Prostate gland (tissue), 2 donors: ENCODE data around the gene PRPF8. TPM values are rescaled to one million over a fixed set of nuclear protein-coding genes. Genes with fewer than 3 reads are reported as not detected.

Experiments used
- DNase-seq: peaks from one replicate; pipeline ENCODE4 v3.0.0-alpha.2; 2019; ENCODE audit warnings: low spot score
- H3K27ac ChIP-seq, 2 donors: fragments of 200-600 bp; sonication (generic); 2 replicates each; pipeline ENCODE4 v1.5.1; 2017 to 2019
- H3K27me3 ChIP-seq: fragments of 200-600 bp; sonication (generic); replicated peaks from 2 replicates; pipeline ENCODE4 v1.5.1; 2019; ENCODE audit not compliant: insufficient read depth
- H3K36me3 ChIP-seq, 2 donors: fragments of 200-600 bp; sonication (generic); 1 replicate in 1 of 2; 2 replicates in 1 of 2; pipeline versions ENCODE4 v1.5.1 to v1.8.1; 2017 to 2019
- H3K4me1 ChIP-seq: fragments of 200-600 bp; sonication (generic); replicated peaks from 2 replicates; pipeline ENCODE4 v1.5.1; 2019
- H3K4me3 ChIP-seq, 2 donors: fragments of 200-600 bp; sonication (generic); 2 replicates each; pipeline ENCODE4 v1.5.1; 2017 to 2019
- H3K9me3 ChIP-seq: fragments of 200-600 bp; sonication (generic); 2 replicates; pipeline ENCODE4 v1.5.1; 2017
- POLR2A ChIP-seq: fragments of 450-650 bp; IDR thresholded peaks from one replicate; pipeline ENCODE4 v1.6.1; 2016; ENCODE audit warnings: antibody characterized with exemption, mild to moderate bottlenecking
- POLR2AphosphoS5 ChIP-seq: sonication (generic); formaldehyde crosslinking; IDR thresholded peaks from one replicate; pipeline ENCODE4 v1.6.1; 2017; ENCODE audit warnings: antibody characterized with exemption
- WGBS: methylation state at CpG from one replicate; pipeline ENCODE4 v1.1.5; 2018; 5-methylcytosine and 5-hydroxymethylcytosine counted together
- intact Hi-C: fragments of 100-400 bp; cut with DNase I; formaldehyde crosslinking; loops from one replicate; pipeline ENCODE4 v1.14.2; 2022
- total RNA-seq, 2 donors: library from RNA; depleted of rRNA; stranded (reverse); fragments of >200 nt; gene quantifications; one replicate each; pipeline ENCODE4 v1.1.0, GENCODE V29; 2016
- TF ChIP-seq, protein P1 (sequence below), 4 experiments: fragments of 200-600 bp in 2 of 4; fragments of 450-650 bp in 2 of 4; sonication (generic) in 2 of 4; IDR thresholded peaks; 1 replicate in 3 of 4; 2 replicates in 1 of 4; pipeline ENCODE4 v1.5.1; 2016 to 2019; ENCODE audit warnings: antibody characterized with exemption in 4 of 4, mild to moderate bottlenecking in 2 of 4, moderate library complexity in 2 of 4

Gene PRPF8
- total RNA-seq, 2 donors from 2014 or later: 235 to 321 TPM

DNA sequence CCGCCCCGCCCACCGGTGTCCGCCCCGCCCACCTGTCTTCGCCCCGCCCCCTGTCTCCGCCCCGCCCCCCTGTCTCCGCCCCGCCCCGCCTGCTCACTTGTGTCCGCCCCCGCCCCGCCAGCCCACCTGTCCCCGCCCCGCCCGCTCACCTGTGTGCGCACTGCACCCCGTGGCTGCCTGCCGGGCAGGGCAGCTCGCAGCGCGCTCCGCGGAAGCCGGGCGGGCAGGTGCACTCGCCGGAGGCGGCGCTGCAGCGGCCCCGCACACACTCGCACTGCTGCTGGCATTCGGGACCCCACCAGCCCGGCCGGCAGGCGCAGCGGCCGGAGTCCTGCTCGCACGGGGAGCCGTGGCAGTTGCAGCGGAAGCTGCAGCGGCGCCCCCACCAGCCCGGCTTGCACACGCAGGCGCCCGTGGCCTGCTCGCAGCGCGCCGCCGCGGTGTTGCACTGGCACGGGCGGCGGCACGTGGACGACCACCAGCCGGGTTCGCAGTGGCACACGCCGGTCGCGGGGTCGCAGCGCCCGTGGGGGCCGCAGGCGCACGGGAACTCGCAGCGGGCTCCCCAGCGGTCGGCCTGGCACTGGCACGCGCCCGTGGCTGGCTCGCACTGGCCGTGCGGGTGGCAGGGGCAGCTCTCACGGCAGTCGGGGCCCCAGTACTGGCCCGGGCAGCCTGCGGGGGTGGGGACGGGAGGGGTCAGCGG lies 41.2 kb downstream of the PRPF8 start:
- no peaks in the 10 kb centered on the region for H3K27me3 ChIP-seq
- peaks cover 11% of the 10 kb centered on the region for H3K4me1 ChIP-seq
- no peaks in the 10 kb centered on the region for H3K36me3 ChIP-seq
- peak; percentile 83 for DNase-seq
- H3K4me3 ChIP-seq: peak overlapping the region; percentile 27 to 50
- H3K9me3 ChIP-seq: no peaks in the 10 kb centered on the region
- H3K27ac ChIP-seq: no peak overlapping the region
- WGBS: 1% methylated on average over 45 of the region's 90 CpGs
- intact Hi-C loops: no loop called here
- TF ChIP-seq POLR2AphosphoS5 (no peak), POLR2A (peak; percentile 37)
- TF ChIP-seq, protein P1, sequence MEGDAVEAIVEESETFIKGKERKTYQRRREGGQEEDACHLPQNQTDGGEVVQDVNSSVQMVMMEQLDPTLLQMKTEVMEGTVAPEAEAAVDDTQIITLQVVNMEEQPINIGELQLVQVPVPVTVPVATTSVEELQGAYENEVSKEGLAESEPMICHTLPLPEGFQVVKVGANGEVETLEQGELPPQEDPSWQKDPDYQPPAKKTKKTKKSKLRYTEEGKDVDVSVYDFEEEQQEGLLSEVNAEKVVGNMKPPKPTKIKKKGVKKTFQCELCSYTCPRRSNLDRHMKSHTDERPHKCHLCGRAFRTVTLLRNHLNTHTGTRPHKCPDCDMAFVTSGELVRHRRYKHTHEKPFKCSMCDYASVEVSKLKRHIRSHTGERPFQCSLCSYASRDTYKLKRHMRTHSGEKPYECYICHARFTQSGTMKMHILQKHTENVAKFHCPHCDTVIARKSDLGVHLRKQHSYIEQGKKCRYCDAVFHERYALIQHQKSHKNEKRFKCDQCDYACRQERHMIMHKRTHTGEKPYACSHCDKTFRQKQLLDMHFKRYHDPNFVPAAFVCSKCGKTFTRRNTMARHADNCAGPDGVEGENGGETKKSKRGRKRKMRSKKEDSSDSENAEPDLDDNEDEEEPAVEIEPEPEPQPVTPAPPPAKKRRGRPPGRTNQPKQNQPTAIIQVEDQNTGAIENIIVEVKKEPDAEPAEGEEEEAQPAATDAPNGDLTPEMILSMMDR (IDR thresholded peaks at IDR 0.05): peak in 3 of 4 experiments; percentile 31 to 53 (median 52)

DNA sequence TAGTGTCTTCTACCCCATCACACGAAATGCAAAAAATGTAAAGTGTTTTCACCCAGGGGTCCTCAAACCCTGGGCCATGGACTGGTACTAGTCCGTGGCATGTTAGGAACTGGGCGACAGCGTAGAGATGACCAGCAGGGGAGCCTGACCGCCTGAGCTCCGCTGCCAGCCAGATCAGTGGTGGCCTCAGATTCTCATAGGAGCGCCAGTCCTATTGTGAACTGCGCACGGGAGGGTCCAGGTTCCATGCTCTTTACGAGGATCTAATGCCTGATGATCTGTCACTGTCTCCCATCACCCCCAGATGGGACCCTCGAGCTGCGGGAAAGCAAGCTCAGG lies 43.6 kb downstream of the PRPF8 start:
- H3K36me3 ChIP-seq: no peaks in the 10 kb centered on the region
- H3K27ac ChIP-seq: no peak overlapping the region
- H3K4me3 ChIP-seq: no peak overlapping the region
- intact Hi-C loops: no loop called here
- peaks cover 8% of the 10 kb centered on the region for H3K4me1 ChIP-seq
- TF ChIP-seq, protein P1 (IDR thresholded peaks at IDR 0.05): no peak
- TF ChIP-seq POLR2A (no peak), POLR2AphosphoS5 (no peak)
- H3K9me3 ChIP-seq: no peaks in the 10 kb centered on the region
- WGBS: 74% methylated on average over 12 of the region's 12 CpGs
- no peak for DNase-seq
- H3K27me3 ChIP-seq: no peaks in the 10 kb centered on the region

DNA sequence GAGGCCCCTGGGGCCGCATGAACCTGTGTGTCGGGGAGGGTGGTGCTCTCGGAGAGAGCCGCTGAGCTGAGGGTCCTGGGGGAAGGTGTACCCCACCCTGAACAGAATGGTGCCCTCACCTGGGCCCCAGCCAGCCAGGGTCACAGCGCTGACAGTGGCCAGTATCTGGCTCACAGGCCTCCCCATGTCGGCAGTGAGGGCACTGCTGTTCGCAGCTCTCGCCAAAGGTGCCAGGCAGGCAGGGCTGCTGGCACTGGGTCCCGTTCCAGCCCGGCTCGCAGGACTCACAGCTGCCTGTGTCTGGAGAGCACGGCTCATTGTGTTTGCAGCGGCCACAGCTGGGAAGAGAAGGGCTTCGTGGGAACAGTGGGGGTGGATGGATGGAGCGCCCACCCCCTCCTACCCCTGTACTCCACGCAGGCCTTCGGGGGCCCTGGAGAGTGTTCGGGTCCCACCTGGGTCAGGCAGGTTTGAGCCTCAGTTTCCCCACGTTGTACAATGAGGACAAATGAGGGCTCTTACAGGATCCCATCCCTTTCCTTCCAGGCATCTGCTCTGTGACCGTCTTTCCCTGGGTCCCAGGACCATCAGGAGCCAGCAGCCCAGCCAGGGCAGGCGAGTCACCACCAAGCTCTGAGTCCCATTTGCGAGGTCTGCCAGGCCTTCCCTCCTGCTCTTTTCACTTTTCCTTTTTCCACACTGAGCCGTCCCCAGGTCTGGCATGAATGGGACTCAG lies 44.2 kb downstream of the PRPF8 start:
- 61% methylated on average over 23 of the region's 23 CpGs for WGBS
- H3K9me3 ChIP-seq: no peaks in the 10 kb centered on the region
- H3K4me3 ChIP-seq: no peak overlapping the region
- H3K27me3 ChIP-seq: no peaks in the 10 kb centered on the region
- H3K4me1 ChIP-seq: peaks cover 8% of the 10 kb centered on the region
- H3K36me3 ChIP-seq: no peaks in the 10 kb centered on the region
- H3K27ac ChIP-seq: no peak overlapping the region
- no peak for DNase-seq
- intact Hi-C loops: no loop called here
- no peak for TF ChIP-seq POLR2AphosphoS5
- TF ChIP-seq POLR2A: no peak

DNA sequence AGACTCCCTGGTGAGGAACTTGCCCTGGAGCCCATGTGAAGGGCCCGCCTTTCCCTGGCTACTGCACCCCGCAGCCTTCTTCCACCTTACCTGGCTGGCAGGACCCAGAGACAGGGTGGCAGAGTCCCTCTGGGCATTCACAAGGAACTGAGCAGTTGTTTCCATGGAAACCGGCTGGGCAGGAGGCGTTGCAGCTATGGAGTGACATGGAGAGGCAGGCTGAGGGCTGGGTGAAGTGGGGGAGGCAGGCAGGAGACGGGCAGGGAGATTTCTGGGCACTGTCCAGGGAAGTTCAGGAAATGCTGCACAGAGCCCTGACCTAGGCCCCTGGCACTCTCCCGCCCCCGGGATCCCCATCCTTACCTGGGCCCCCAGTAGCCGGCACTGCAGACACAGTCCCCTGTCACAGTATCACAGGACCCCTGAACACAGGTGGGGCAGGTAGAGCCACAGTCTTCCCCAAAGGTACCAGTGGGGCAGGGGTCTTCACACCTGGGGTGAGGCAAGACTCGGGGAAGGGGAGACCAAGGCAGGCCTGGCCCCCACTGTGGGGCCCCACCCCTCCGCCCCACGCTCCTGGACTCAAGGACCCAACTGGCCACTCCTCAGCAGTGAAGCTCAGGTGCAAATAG lies 45.0 kb downstream of the PRPF8 start:
- Histone ChIP-seq H3K4me3 (no peak overlapping the region), H3K36me3 (no peaks in the 10 kb centered on the region), H3K27me3 (no peaks in the 10 kb centered on the region), H3K9me3 (no peaks in the 10 kb centered on the region), H3K4me1 (peaks cover 8% of the 10 kb centered on the region), H3K27ac (no peak overlapping the region)
- 62% methylated on average over 11 of the region's 11 CpGs for WGBS
- TF ChIP-seq POLR2AphosphoS5 (no peak), POLR2A (no peak)
- intact Hi-C loops: no loop called here
- DNase-seq: no peak

DNA sequence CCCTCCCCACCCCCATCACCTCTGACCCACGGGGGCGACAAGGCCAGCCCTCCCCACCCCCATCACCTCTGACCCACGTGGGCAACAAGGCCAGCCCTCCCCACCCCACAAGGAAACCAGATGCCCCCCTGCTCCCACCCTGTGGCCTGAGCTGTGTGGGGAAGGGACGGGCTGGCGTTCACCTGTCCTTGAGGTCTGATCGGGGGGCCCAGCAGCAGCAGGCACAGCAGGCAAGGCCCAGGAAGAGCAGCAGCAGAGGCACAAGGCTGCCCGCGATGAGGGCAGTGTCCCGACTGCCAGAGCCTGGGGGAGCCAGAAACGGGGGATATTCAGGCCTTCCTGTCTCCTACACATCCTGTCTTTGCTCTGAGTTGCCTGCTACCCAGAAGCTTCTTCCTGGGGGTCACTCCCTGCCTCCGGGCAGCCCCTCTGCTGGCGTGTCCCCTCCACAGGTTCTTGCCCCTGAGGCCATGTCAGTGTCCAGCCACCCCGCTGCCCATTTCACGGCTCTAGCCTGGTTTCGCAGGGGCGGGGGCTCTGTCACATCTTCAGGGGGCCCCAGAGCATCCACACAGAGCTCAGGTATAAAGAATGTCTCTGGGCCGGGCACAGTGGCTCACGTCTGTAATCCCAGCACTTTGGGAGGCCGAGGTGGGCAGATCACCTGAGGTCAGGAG lies 45.9 kb downstream of the PRPF8 start:
- Histone ChIP-seq H3K4me3 (no peak overlapping the region), H3K4me1 (peaks cover 2% of the 10 kb centered on the region), H3K36me3 (no peaks in the 10 kb centered on the region), H3K9me3 (no peaks in the 10 kb centered on the region), H3K27ac (no peak overlapping the region), H3K27me3 (no peaks in the 10 kb centered on the region)
- 78% methylated on average over 19 of the region's 19 CpGs for WGBS
- DNase-seq: no peak
- intact Hi-C loops: no loop called here
- TF ChIP-seq POLR2AphosphoS5 (no peak), POLR2A (no peak)

DNA sequence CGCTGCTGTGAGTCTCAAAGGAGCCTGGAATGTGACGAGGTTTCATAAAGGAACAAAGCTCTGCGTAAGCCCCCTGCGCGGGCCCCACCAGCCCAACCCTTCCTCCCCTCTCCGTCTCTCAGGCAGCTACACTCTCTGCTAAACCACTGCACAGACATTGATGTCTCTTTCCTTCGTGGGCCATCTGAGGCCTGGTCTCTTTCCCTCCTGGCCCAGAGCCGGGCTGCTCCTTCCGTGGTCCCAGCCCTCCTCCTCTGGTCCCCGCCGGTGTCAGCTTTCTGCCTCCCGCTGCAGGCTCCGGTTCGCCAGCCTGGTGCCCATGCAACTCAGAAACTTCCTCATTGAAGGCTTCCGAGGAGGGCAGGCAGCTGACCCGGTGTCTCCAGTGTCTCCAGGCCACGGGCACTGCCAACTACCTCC lies 46.5 kb downstream of the PRPF8 start:
- intact Hi-C loops: no loop called here
- Histone ChIP-seq H3K27me3 (no peaks in the 10 kb centered on the region), H3K9me3 (no peaks in the 10 kb centered on the region), H3K4me3 (no peak overlapping the region), H3K4me1 (no peaks in the 10 kb centered on the region), H3K27ac (no peak overlapping the region), H3K36me3 (no peaks in the 10 kb centered on the region)
- DNase-seq: no peak
- 66% methylated on average over 17 of the region's 17 CpGs for WGBS
- TF ChIP-seq, protein P1 (IDR thresholded peaks at IDR 0.05): no peak
- TF ChIP-seq POLR2AphosphoS5: no peak
- no peak for TF ChIP-seq POLR2A
